HCT116 (cell line): Measurements from ENCODE around the gene CARD9. TPM values are rescaled to one million over a fixed set of nuclear protein-coding genes. Genes with fewer than 3 reads are reported as not detected.

Experiments used
- ATAC-seq: fragments of 200-7000 bp; cut with Tn5 transposase; 2 replicates; pipeline ENCODE4 v1.9.1; 2020; ENCODE audit warnings: mild to moderate bottlenecking, moderate library complexity
- BruUV-seq: library from RNA; stranded (reverse); fragments of 400-500 nt; replicated peaks from 2 replicates; lab custom pipeline; 2021; lab: Mats Ljungman, UMichigan
- CTCF ChIA-PET: fragments of 300-600 bp; sonication (Branson Sonifier 250); formaldehyde crosslinking; loops from one replicate; lab custom pipeline; 2021; ENCODE audit warnings: antibody characterized with exemption; lab: Charles Lee
- POLR2A ChIA-PET: fragments of 300-600, 350-600 bp; sonication (Branson Sonifier 250); formaldehyde crosslinking; loops from one replicate; lab custom pipeline; 2021; ENCODE audit warnings: antibody characterized with exemption; lab: Charles Lee
- RAD21 ChIA-PET, 2 experiments: fragments of 300-600 bp; sonication (Branson Sonifier 250); formaldehyde crosslinking; loops; one replicate each; lab custom pipeline; 2023; ENCODE audit warnings: low total read pairs in 2 of 2; ENCODE audit not compliant: uncharacterized antibody in 2 of 2, unreplicated experiment in 2 of 2, low non-redundant PET in 1 of 2; lab: Charles Lee
- DNase-seq: peaks from one replicate; pipeline ENCODE4 v3.0.0-alpha.2; 2010; ENCODE audit warnings: low read depth, low spot score
- H2AFZ ChIP-seq: fragments of 200-600 bp; shearing (Covaris generic), sonication (generic); 2 replicates; pipeline ENCODE4 v1.6.1; 2017; ENCODE audit warnings: low read depth, mixed run types, mixed read lengths, antibody characterized with exemption, low read length; ENCODE audit not compliant: poor library complexity, severe bottlenecking
- H3K27ac ChIP-seq: 2 replicates; pipeline ENCODE4 v1.5.1; 2012; ENCODE audit warnings: low read depth, low read length
- H3K27me3 ChIP-seq: fragments of 200-600 bp; sonication (generic); 2 replicates; pipeline ENCODE4 v1.6.1; 2016; ENCODE audit warnings: mixed run types, low read length, mixed read lengths; ENCODE audit not compliant: insufficient read depth
- H3K36me3 ChIP-seq, 2 experiments: fragments of 200-500 bp in 1 of 2; fragments of 200-600 bp in 1 of 2; sonication (Bioruptor generic) in 1 of 2; sonication (generic) in 1 of 2; 2 replicates each; pipeline versions ENCODE4 v1.5.1 to v1.6.1; 2014 to 2016; ENCODE audit warnings: low read length in 2 of 2, inconsistent platforms in 1 of 2, mixed read lengths in 1 of 2, mixed run types in 1 of 2; ENCODE audit not compliant: insufficient read depth in 2 of 2, control insufficient read depth in 1 of 2
- H3K4me1 ChIP-seq, 2 experiments: fragments of 200-600 bp in 1 of 2; sonication (generic) in 1 of 2; 2 replicates each; pipeline versions ENCODE4 v1.5.1 to v1.6.1; 2012 to 2017; ENCODE audit warnings: low read length in 2 of 2, inconsistent platforms in 1 of 2, mild to moderate bottlenecking in 1 of 2, mixed read lengths in 1 of 2, mixed run types in 1 of 2, moderate library complexity in 1 of 2; ENCODE audit not compliant: insufficient read depth in 2 of 2, control insufficient read depth in 1 of 2
- H3K4me2 ChIP-seq: fragments of 200-600 bp; sonication (generic); 2 replicates; pipeline ENCODE4 v1.6.1; 2017; ENCODE audit warnings: mixed run types, low read length, mixed read lengths
- H3K4me3 ChIP-seq, 2 experiments: fragments of 200-600 bp in 1 of 2; sonication (generic) in 1 of 2; replicated peaks in 1 of 2; 2 replicates each; pipeline ENCODE4 v1.5.1; 2011 to 2016; ENCODE audit warnings: low read length in 2 of 2, control low read depth in 1 of 2, low read depth in 1 of 2, mild to moderate bottlenecking in 1 of 2, mixed read lengths in 1 of 2, mixed run types in 1 of 2
- H3K79me2 ChIP-seq: fragments of 200-600 bp; sonication (generic); 2 replicates; pipeline ENCODE4 v1.6.1; 2017; ENCODE audit warnings: mild to moderate bottlenecking, mixed run types, low read length, moderate library complexity, mixed read lengths; ENCODE audit not compliant: insufficient read depth
- H3K9ac ChIP-seq: fragments of 200-600 bp; sonication (generic); 2 replicates; pipeline ENCODE4 v1.6.1; 2016; ENCODE audit warnings: low read length, mixed read lengths
- H3K9me2 ChIP-seq: fragments of 200-600 bp; sonication (generic), shearing (Covaris generic); 2 replicates; pipeline ENCODE4 v1.6.1; 2017; ENCODE audit warnings: mixed run types, mild to moderate bottlenecking, moderate library complexity; ENCODE audit not compliant: insufficient read depth
- H3K9me3 ChIP-seq, 2 experiments: fragments of 200-500 bp in 1 of 2; fragments of 200-600 bp in 1 of 2; sonication (Bioruptor generic) in 1 of 2; sonication (generic) in 1 of 2; 2 replicates each; pipeline ENCODE4 v1.6.1; 2014 to 2017; ENCODE audit warnings: low read length in 2 of 2, mixed read lengths in 2 of 2, inconsistent platforms in 1 of 2, low read depth in 1 of 2, mild to moderate bottlenecking in 1 of 2, mixed run types in 1 of 2, moderate library complexity in 1 of 2; ENCODE audit not compliant: control insufficient read depth in 1 of 2, insufficient read depth in 1 of 2
- H4K20me1 ChIP-seq: fragments of 200-600 bp; sonication (generic), shearing (Covaris generic); 2 replicates; pipeline ENCODE4 v1.6.1; 2017; ENCODE audit warnings: mixed run types, mild to moderate bottlenecking, moderate library complexity; ENCODE audit not compliant: insufficient read depth
- CBX3 ChIP-seq: IDR thresholded peaks from 2 replicates; pipeline ENCODE4 v1.6.1; 2012; ENCODE audit warnings: low read depth
- CEBPB ChIP-seq: IDR thresholded peaks from 2 replicates; pipeline ENCODE4 v1.6.1; 2012; ENCODE audit warnings: low read depth
- EGR1 ChIP-seq: IDR thresholded peaks from 2 replicates; pipeline ENCODE4 v1.6.1; 2012; ENCODE audit warnings: low read depth
- EZH2phosphoT487 ChIP-seq: fragments of 200-600 bp; IDR thresholded peaks from 2 replicates; pipeline ENCODE4 v1.6.1; 2018; ENCODE audit warnings: antibody characterized with exemption, borderline replicate concordance
- POLR2AphosphoS5 ChIP-seq: IDR thresholded peaks from 2 replicates; pipeline ENCODE4 v1.6.1; 2011; ENCODE audit warnings: mild to moderate bottlenecking, low read depth, low read length, moderate library complexity
- SP1 ChIP-seq: IDR thresholded peaks from 2 replicates; pipeline ENCODE4 v1.6.1; 2012; ENCODE audit warnings: low read depth
- SRF ChIP-seq: IDR thresholded peaks from 2 replicates; pipeline ENCODE4 v1.6.1; 2012; ENCODE audit warnings: low read depth
- TCF7L2 ChIP-seq: IDR thresholded peaks from 2 replicates; pipeline ENCODE4 v1.7.0; 2011; ENCODE audit warnings: borderline replicate concordance, inconsistent platforms; ENCODE audit not compliant: insufficient read depth, insufficient read length; ENCODE audit errors: extremely low read depth
- ZNF274 ChIP-seq: fragments of 200-500 bp; sonication (Bioruptor generic); IDR thresholded peaks from 2 replicates; pipeline ENCODE4 v1.6.1; 2014; ENCODE audit warnings: mild to moderate bottlenecking, low read depth, low read length, inconsistent platforms
- intact Hi-C: fragments of 100-400 bp; cut with micrococcal nuclease; formaldehyde crosslinking; loops from 2 replicates; pipeline ENCODE4 v1.10.0; 2022
- total RNA-seq: library from RNA; stranded (reverse); gene quantifications from one replicate; pipeline ENCODE4 v1.2.1, GENCODE V29; 2021; ENCODE audit not compliant: unreplicated experiment
- TF ChIP-seq, protein P1 (sequence below): IDR thresholded peaks from 2 replicates; pipeline ENCODE4 v1.6.1; 2012; ENCODE audit warnings: low read depth
- TF ChIP-seq, protein P2 (sequence below), 3 experiments: fragments of 200-600 bp in 1 of 3; sonication (generic) in 1 of 3; IDR thresholded peaks in 2 of 3; conservative IDR thresholded peaks in 1 of 3; 2 replicates each; pipeline ENCODE4 v1.5.1; 2012 to 2017; ENCODE audit warnings: low read depth in 2 of 3, low read length in 2 of 3, antibody characterized with exemption in 1 of 3, borderline replicate concordance in 1 of 3, control low read depth in 1 of 3, mild to moderate bottlenecking in 1 of 3, mixed read lengths in 1 of 3, mixed run types in 1 of 3, moderate library complexity in 1 of 3; ENCODE audit not compliant: insufficient read depth in 1 of 3
- TF ChIP-seq, protein P3 (sequence below): IDR thresholded peaks from 2 replicates; pipeline ENCODE4 v1.6.1; 2012

CARD9 gene
- total RNA-seq, 1 experiment from 2014 or later: 1.2 TPM

DNA sequence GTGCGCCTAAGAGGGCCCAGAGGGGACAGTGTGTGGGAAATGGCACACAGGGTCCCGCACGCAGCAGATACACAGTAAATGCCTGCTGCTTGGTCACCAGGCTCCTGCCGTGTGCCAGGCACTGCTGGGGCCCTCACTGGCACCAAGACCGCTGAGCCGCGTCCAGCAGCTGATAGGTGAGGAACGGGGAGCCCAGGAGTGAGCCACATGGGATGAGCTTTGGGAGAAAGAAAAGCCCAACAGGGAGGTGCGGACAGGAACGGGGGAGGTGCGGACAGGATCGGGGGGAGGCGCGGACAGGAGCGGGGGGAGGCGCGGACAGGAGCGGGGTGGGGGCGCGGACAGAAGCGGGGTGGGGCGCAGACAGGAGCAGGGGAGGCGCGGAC, 29.6 kb downstream of the CARD9 start:
- Histone ChIP-seq H3K4me1 (peaks cover 18 to 36% of the 10 kb centered on the region in 2 experiments; a peak in 3 of 4 replicates), H3K79me2 (no peaks in the 10 kb centered on the region), H3K9me3 (no peaks in the 10 kb centered on the region), H3K27ac (no peak overlapping the region; the same call in 1 of the 2 replicates), H3K36me3 (no peaks in the 10 kb centered on the region; a peak in 1 of 4 replicates), H2AFZ (no peak overlapping the region), H3K4me3 (no peak overlapping the region), H3K9me2 (no peaks in the 10 kb centered on the region), H3K4me2 (no peak overlapping the region), H3K9ac (no peak overlapping the region), H4K20me1 (no peaks in the 10 kb centered on the region), H3K27me3 (no peaks in the 10 kb centered on the region)
- BruUV-seq: no TSS peak
- POLR2A ChIA-PET: no interaction called here
- DNase-seq (no peak), ATAC-seq (no peak)
- CTCF ChIA-PET: no interaction called here
- intact Hi-C loops: no loop called here
- RAD21 ChIA-PET: no interaction called here
- no peak for TF ChIP-seq CBX3
- no peak for TF ChIP-seq EZH2phosphoT487
- TF ChIP-seq CEBPB: no peak
- TF ChIP-seq POLR2AphosphoS5: no peak
- no peak for TF ChIP-seq EGR1
- TF ChIP-seq SRF: no peak
- TF ChIP-seq, protein P1, sequence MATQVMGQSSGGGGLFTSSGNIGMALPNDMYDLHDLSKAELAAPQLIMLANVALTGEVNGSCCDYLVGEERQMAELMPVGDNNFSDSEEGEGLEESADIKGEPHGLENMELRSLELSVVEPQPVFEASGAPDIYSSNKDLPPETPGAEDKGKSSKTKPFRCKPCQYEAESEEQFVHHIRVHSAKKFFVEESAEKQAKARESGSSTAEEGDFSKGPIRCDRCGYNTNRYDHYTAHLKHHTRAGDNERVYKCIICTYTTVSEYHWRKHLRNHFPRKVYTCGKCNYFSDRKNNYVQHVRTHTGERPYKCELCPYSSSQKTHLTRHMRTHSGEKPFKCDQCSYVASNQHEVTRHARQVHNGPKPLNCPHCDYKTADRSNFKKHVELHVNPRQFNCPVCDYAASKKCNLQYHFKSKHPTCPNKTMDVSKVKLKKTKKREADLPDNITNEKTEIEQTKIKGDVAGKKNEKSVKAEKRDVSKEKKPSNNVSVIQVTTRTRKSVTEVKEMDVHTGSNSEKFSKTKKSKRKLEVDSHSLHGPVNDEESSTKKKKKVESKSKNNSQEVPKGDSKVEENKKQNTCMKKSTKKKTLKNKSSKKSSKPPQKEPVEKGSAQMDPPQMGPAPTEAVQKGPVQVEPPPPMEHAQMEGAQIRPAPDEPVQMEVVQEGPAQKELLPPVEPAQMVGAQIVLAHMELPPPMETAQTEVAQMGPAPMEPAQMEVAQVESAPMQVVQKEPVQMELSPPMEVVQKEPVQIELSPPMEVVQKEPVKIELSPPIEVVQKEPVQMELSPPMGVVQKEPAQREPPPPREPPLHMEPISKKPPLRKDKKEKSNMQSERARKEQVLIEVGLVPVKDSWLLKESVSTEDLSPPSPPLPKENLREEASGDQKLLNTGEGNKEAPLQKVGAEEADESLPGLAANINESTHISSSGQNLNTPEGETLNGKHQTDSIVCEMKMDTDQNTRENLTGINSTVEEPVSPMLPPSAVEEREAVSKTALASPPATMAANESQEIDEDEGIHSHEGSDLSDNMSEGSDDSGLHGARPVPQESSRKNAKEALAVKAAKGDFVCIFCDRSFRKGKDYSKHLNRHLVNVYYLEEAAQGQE: no peak
- TF ChIP-seq, protein P2, sequence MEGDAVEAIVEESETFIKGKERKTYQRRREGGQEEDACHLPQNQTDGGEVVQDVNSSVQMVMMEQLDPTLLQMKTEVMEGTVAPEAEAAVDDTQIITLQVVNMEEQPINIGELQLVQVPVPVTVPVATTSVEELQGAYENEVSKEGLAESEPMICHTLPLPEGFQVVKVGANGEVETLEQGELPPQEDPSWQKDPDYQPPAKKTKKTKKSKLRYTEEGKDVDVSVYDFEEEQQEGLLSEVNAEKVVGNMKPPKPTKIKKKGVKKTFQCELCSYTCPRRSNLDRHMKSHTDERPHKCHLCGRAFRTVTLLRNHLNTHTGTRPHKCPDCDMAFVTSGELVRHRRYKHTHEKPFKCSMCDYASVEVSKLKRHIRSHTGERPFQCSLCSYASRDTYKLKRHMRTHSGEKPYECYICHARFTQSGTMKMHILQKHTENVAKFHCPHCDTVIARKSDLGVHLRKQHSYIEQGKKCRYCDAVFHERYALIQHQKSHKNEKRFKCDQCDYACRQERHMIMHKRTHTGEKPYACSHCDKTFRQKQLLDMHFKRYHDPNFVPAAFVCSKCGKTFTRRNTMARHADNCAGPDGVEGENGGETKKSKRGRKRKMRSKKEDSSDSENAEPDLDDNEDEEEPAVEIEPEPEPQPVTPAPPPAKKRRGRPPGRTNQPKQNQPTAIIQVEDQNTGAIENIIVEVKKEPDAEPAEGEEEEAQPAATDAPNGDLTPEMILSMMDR (IDR thresholded peaks at IDR 0.05 in 2 of 3, conservative IDR thresholded peaks at IDR 0.05 in 1 of 3; ENCODE audit: borderline replicate concordance in 1 of 3, insufficient read depth in 1 of 3, low read depth in 2 of 3, low read length in 2 of 3): no peak
- TF ChIP-seq, protein P3, sequence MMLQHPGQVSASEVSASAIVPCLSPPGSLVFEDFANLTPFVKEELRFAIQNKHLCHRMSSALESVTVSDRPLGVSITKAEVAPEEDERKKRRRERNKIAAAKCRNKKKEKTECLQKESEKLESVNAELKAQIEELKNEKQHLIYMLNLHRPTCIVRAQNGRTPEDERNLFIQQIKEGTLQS: no peak
- TF ChIP-seq ZNF274: no peak
- no peak for TF ChIP-seq TCF7L2
- no peak for TF ChIP-seq SP1
